Activated CD8-positive, alpha-beta memory T cell treated with anti-CD3 and anti-CD28 coated beads for 48 hours (primary cell): ENCODE data around the gene SLC2A3.
"Not testable (repeated sequence)": the region's sequence is repeated elsewhere in the genome, so short reads cannot be mapped to it uniquely, and the experiment has no call there.

Experiments
- DNase-seq, 3 experiments: peaks; one replicate each; pipeline ENCODE4 v3.0.0-alpha.2; 2020; ENCODE audit warnings: low read depth in 2 of 3, low spot score in 2 of 3

The SLC2A3 gene

DNA sequence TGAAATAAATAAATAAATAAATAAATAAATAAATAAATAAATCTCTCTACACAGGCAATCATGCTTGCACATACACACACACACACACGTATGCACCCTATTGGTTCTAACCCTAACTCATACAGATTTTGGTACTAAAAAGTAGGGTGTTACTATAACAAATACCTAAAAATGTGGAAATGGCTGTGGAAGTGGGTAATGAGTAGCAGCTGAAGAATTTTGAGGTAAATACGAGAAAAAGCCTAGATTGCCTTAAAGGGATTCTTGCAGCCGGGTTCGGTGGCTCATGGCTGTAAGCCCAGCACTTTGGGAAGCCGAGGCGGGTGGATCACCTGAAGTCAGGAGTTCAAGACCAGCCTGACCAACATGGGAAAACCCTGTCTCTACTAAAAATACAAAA is 15.7 kb upstream of the SLC2A3 start:
- no peak for DNase-seq

DNA sequence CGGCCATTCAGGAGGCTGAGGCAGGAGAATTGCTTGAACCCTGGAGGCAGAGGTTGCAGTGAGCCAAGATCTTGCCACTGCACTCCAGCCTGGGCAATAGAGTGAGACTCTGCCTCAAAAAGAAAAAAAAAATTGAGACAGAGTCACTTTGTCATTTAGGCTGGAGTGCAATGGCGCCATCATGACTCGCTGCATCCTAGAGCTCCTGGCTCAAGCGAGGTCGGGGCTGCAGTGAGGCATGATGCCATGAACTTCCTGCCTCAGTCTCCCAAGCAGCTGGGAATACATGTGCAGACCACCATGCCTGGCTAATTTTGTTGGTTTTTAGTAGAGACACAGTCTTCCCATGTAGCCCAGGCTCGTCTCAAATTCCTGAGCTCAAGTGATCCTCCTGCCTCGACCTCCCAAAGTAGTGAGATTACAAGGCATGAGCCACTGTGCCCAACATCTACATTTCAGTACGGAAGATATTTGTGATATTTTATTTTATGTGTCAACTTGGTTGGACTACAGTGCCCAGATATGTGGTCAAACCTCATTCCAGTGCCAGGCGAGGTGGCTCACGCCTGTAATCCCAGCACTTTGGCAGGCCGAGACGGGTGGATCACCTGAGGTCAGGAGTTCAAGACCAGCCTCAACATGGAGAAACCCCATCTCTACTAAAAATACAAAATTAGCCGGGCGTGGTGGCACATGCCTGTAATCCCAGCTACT is 14.4 kb upstream of the SLC2A3 start:
- DNase-seq: not testable (repeated sequence)

DNA sequence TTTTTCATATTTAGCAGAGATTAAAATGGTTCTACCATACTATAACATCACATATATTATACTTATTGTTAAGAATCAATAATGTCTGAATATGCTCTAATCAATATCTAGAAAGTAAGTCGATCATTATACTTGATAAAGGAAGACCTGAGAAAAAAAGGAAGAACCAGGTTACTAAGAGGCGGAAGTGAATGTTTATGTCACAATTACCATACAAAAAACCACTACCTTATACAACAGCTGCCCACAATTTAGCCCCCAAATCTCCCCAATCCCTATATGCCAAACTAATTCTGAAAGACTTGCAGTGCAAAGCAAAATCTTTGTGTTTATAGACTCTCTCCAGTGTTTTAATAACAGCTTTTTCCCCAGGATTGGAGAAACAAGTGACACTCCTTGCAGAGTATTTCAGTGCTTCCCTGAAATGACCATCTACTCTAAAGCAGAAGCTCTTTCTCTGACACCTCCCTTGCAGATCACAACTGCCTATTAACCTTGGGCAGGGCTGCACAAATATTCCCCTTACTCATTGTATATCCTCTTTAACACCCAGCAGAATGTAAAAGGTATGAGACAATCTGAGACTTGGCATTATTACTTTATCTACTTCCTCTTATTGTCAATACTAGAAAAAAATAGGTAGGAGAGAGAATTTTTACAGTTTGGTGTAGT is 12.7 kb upstream of the SLC2A3 start:
- no peak for DNase-seq

DNA sequence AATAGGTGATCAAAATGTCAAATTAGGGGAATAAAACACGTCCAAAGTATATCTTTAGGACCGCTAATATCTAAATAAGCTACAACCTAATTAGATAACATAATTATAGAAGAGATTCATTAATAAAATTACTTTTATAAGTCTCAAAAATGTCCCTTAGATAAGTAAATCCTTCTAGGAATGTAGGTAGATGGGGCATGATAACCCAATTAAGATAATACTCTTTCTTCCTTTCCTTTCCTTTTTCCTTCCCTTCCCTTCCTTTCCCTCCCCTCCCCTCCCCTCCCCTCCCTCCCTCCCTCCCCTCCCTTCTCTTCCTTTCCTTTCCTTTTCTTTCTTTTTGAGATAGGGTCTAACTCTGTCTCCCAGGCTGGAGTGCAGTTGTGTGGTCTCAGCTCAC is 11.0 kb upstream of the SLC2A3 start:
- DNase-seq: no peak

DNA sequence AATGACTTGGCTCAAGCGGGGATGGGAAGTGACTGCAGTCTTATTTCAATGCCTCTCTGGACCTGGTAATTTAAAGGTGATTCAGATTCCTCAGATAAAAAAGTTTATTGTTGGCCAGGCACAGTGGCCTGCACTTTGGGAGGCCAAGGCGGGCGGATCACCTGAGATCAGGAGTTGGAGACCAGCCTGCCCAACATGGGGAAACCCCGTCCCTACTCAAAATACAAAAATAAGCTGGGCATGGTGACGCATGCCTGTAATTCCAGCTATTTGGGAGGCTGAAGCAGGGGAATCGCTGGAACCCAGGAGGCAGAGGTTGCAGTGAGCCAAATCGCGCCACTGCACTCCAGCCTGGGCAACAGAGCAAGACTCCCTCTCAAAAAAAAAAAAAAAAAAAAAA is 8.8 kb upstream of the SLC2A3 start:
- not testable (repeated sequence) for DNase-seq

DNA sequence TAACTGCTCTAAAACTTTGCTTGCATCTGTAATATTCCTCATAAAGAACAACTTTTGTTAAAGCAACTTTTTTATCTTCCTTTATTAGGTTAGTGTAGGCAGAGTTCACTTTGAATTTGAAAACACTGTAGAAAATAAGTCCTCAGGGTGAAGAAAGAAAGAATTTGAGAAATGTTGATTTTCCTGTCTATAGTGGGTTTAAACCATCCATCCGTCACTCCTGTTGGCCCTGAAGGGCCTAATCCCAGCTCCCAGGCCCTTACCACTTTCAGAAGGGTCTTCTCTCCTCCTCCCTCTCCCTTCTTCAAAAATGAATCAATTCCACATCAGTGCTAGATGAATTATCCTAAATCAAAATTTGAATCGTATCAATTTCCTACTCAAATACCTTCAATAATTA is 4.9 kb upstream of the SLC2A3 start:
- DNase-seq: no peak

DNA sequence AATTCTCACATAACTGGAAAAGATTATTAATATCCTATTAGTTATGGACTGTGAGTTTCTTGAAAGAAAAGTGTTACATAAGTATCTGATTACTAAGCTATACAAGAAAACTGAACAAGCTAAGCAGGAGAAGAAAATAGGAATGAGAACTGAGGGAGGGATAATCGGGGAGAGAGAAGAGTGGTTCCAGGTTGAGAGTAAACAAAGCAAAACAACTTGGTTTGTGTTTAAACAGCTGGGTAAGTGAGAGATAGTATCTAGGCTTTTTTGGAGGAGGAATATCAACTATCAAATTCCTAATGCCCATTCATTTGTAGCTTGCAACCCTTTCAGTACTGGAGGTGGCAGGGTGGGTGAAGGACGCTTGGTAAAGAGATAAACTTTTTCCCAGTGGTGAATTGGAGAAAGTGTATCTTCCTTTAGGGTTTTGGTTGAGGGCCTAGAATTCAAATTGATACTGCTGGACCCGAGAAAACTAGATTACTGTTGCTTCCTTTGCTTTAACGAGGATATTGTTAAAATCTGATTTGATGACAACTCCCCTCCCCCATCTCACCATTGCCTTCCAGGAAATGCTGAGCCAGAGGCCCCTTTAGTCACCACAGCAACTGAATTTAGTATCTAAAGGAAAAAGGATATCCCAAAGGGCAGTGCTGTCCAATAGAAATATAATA is 2.0 kb upstream of the SLC2A3 start:
- DNase-seq: peak in 1 of 3 experiments; percentile 22

DNA sequence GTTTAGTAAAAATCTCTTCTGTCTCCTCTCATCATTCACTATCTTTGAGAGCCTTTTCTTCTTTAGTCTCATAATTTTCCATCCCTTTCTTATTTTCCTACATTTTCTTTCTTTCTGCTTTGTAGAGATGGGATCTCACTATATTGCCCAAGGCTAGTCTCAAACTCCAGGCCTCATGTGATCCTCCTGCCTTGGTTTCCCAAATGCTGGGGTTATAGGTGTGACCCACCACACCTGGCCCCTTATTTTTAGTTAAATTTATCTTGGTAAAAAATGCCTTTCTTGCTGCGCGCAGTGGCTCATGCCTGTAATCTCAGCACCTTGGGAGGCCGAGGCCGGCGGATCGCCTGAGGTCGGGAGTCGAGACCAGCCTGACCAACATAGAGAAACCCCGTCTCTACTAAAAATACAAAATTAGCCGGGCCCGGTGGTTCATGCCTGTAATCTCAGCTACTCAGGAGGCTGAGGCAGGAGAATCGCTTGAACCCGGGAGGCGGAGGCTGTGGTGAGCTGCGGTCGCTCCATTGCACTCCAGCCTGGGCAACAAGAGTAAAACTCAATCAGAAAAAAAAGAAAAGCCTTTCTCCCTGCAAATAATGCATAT is 996 bp downstream of the SLC2A3 start:
- DNase-seq: no peak

DNA sequence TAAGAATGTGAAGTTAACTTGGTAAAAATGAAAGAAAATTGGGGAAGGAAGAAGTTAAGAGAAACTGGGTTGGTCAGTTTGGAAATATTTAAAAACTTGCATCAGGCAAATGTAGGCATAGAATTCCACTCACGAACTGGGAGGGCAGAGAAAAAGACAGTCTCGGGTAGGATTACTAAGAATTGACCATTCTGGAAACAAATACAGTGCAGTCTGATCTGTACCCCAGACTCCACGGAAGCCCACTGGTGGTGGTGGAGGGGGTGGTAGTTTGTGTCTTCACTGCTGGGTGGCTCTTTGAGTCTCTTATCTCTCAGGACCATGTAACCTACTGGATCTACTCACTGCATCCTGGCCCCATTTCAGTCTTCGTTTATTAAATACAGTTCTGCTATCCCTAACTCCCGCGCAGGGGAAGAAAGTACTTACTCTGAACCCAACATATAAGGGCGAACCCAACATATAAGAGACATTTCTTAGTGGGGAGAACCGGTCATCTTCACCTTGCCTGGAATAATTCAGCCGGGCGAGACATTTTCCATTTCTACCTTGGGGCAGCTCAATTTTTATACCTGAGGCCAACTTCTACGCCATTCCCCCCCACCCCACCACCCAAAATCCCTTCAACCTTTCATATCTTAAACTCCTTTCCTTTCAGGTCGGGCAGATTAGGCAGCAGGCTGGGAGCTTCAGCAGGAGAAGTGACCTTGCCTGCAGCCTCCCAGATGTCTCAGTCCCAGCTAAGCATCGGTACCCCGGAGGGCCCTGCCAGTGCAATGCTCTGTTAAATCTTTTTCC is 1.7 kb downstream of the SLC2A3 start:
- no peak for DNase-seq

DNA sequence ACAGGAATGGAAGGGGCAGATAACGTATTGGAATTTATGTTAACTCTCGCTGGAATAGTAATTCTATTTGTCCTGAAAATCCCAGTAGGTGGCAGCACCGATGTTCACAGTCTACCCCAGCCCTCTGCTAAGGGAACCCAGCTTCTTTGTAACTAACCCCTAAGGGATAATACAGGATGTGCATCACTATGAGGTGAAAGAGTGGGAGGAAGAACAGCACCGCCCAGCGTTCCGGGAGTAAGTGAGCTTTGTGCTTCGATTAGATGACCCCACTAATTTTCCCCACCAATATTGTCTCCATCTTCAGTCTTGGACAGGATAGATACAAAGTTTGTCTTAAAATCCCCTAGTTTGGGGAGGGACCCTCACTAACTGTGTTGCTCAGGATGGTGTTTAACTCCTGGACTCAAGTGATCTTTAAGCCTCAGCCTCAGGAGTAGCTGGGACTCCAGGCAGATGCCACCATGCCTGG is 2.7 kb downstream of the SLC2A3 start:
- peak in 2 of 3 experiments; percentile 32 to 49 for DNase-seq

DNA sequence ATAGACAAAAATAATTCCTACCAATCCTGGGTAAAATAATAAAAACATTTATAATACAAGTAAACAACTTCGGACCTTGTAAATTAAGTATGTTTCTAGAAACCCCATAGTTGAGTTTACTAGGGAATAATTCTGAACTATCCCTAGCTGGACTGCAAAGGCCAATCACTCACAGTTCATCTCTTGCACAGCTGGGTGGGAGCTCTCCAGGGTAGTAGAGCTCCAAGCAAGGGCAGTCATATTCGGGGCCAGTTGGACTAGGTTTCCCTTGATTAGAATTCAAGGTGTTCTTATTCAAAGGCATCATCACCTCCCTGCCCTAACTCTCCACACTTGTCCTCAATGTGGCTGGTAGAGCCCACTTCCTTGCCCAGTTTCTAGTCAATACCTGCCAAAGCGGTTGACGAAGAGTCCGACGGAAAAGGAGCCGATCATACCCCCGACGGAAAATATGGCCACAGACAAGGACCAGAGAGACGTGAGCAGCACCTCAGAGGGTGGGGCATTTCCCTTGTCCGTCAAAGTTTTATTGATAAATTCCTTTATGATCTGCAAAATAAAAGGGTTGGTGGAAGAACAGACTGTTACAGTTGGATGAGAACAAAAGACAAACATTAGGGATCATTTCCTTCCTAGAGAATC is 3.3 kb downstream of the SLC2A3 start:
- DNase-seq: not testable (repeated sequence)

DNA sequence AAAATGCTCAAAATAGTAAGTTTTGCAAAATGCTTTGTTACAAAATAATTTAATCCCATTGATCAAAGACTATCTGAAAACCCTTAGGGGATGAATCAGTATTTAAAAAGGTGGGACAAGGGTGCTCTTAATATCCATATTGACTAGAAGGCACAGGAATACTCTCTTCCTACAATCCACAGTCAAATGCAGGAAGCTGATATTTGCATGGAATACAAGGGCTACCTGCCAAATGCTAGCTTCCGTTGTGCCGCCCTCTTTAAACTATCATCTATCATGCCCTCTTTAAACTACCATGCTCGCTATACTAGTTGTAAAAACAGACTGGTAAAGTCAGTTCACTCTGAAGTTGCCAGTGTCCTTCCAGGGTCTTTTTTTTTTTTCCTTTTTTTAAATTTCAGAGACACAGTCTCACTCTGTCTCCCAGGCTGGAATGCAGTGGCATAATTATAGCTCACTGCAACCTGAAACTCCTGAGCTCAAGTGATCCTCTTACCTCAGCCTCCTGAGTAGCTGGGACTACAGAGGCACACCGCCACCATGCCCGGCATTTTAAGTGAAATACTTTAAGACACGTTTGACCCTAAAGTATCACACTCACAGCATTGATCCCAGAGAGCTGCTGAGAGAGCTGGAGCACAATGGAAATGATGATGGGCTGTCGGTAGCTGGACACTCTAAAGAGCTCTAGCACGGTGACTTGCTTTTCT is 6.7 kb downstream of the SLC2A3 start:
- no peak for DNase-seq

DNA sequence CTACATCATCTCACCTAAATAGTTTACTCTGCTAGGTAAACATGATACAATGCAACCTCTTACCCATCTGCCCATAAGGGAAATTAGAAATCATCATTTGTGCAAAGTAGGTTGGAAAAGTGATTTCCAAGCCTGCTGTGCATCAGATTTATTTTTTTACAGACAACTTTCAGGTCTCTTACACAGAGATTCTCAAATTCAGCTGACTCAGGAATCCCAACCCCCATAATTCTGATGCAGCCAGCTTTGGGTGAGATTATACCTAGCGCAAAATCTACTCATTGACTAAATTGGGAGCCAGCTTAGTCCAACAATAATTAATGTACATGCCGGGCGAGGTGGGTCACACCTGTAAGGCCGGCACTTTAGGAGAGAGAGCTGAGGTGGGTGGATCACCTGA is 8.5 kb downstream of the SLC2A3 start:
- DNase-seq: no peak

DNA sequence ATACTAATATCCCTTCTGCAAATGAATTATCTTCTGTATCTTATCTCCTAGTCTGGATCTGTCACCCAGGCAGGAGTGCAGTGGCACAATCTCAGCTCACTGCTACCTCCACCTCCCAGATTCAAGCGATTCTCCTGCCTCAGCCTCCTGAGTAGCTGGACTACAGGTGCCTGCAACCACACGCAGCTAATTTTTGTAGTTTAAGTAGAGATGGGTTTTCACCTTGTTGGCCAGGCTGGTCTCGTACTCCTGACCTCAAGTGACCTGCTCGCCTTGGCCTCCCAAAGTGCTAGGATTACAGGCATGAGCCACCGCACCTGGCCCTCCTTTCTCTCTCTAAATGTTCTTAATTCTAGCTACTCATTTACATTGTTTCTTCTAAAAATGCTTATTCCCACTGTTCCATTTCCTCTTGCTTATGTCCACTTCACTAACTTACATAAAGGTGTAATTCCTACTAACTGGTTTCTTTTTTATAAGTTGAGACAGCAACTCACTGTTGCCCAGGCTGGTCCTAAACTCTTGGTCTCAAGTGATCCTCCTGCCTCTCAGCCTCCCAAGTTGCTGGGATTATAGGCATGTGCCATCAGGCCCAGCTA is 9.8 kb downstream of the SLC2A3 start:
- not testable (repeated sequence) for DNase-seq

DNA sequence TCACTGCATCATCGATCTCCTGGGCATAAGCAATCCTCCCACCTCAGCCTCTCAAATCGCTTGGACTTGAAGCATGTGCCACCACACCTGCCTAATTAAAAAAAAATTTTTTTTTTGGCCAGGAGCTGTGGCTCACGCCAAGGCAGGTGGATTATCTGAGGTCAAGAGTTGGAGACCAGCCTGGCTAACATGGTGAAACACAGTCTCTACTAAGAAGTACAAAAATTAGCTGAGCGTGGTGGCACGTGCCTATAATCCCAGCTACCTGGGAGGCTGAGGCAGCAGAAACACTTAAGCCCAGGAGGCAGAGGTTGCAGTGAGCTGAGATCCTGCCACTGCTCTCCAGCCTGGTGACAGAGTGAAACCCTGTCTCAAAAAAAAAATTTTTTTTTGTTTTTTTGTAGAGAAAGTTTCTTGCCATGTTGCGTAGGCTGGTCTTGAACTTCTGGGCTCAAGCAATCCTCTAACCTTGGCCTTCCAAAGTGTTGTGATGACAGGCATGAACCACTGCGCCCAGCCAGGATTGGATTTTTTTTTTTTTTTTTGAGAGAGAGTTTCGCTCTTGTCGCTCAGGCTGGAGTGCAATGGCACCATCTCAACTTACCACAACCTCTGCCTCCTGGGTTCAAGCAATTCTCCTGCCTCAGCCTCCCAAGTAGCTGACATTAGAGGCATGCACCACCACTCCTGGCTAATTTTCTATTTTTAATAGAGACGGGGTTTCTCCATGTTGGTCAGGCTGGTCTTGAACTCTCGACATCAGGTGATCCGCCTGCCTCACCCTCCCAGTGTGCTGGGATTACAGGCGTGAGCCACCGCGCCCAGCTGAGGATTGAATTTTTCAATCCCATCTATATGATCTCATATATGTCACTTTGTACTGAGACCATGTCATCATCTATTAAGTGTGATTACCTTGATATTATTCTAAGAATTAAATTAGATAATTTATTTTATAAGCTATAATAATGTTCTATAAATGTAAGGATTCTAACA is 12.4 kb downstream of the SLC2A3 start:
- DNase-seq: no peak

DNA sequence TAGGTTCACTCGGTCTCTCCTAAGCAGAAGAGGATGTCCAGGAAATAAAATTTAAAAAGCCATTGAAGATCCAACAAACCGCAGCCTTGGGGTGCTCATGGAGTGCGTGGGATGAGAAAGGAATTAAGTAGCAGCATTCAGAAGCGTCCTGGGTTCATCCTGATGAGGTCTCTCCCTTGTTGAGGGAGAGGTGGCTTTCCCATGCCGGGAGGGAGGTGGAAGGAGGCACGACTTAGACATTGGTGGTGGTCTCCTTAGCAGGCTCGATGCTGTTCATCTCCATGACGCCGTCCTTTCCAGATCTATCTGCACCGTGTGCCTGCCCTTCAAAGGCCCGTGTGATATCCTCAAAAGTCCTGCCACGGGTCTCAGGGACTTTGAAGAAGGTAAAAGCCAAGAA is 14.8 kb downstream of the SLC2A3 start:
- not testable (repeated sequence) for DNase-seq

DNA sequence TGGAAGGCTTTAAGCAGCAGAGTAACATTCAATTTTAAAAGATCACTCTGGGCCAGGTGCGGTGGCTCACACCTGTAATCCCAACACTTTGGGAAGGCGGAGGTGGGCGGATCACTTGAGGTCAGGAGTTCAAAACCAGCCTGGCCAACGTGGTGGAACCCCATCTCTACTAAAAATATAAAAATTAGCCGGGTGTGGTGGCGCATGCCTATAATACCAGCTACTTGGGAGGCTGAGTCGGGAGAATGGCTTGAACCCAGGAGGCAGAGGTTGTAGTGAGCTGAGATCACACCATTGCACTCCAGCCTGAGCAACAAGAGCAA is 17.8 kb downstream of the SLC2A3 start:
- not testable (repeated sequence) for DNase-seq
